Activated CD4-positive, alpha-beta T cell treated with anti-CD3 and anti-CD28 coated beads, Interleukin-2, amount 50 U/mL, for 24 hours (primary cell): ENCODE measurements around the gene PTPRG.
"Not testable (repeated sequence)": the region's sequence is repeated elsewhere in the genome, so short reads cannot be mapped to it uniquely, and the experiment has no call there.

Experiments
- DNase-seq, 2 donors: peaks; one replicate each; pipeline ENCODE4 v3.0.0-alpha.2; 2020; ENCODE audit warnings: low read depth in 1 of 2, low spot score in 1 of 2

Gene PTPRG

DNA sequence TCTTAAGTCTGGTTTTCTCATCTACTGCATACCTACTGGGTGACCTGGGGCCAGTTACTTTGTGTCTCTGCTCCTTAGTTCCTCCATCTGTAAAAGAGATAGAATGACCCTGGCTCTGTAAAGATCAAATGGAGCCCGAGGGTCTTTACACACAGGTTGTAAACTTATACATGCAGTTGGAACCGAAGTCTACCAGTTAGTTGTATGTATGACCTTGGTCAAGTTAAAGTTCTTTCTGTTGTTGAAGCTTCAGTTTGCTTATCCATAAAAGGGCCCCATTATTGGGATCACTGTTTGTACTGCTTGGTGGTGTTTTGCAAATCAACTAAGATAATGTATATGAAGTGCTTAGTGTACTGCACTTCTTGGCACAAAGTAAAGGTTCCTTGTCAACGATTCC is 186.9 kb downstream of the PTPRG start:
- DNase-seq = no peak

DNA sequence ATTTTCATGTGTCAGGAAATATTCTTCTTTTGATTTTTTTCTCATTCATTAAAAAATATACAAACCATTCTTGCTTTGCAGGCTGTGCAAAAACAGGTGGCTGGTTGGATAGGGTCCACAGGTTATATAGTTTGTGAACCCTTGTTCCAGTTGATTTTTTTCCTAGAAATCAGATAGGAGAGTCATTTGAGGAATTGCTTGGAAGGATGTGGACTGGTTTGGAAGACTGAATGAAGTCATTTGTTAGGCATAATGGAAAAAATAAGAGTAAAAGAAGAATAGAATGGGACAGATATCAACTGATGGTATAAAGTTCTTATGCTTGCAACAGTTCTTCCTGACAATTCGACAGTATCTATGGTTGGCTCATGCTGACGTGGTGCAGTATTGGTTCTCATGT is 189.4 kb downstream of the PTPRG start:
- DNase-seq = no peak

DNA sequence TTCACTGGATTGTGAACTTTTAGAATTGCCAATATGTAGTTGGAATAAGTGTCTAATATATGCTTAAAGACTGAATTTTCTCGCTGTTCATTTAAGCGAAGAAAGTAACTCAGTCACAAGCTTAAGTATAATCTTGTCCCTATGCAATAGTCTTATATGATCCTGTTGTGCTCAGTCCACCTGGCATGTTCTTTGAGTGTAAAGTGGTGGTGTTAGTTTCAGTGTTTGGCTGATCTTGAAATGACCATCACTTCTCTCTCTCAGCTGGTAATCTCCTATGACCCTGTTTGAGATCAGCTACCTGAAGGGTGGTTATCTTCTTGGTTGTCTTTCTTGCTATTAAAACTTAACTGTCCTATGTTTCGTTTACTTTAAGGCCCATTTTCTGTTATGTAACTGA is 197.5 kb downstream of the PTPRG start:
- no peak for DNase-seq

DNA sequence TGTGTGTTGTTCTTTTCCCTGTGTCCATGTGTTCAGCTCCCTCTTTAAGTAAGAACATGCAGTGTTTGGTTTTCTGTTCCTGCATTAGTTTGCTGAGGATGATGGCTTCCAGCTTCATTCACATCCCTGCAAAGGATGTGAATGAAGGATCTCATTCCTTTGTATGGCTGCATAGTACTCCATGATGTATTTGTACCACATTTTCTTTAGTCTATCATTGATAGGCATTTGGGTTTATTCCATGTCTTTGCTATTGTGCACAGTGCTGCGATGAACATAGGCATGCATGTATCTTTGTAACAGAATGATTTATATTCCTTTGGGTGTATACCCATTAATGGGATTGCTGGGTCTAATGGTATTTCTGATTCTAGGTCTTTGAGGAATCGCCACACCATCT is 199.4 kb downstream of the PTPRG start:
- not testable (repeated sequence) for DNase-seq

DNA sequence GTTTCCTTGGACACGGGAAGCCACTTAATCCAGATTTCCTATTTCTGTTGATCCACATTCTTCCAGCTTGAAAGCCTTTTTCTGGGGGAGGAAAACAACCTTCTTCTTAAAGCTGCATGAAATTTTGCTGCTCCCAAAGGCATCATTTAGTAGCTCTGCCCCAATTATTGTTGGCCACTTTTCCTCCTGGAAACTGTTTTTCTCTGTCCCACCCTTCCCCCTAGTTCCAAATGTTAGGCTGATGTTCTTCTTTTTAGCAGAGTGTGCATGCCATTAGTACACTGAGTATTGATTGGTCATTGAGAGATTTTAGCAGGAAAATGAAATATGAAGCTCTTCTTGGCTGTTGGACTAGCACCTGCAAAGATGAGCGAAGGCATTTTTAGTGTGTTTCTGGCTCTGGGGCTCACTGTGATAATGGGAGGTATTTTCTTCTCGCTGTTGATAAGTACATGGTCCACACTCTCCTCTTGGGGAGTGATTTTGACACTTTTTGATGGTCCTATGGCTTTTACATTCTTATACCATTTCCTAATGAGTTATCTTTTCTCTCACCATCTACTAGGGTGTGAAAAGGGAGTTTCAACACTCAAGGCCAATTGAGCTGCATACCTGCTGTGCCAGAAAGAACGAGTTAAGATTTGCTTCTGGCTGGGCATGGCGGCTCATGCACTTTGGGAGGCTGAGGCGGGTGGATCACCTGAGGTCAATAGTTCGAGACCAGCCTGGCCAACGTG is 200.5 kb downstream of the PTPRG start:
- DNase-seq = no peak

DNA sequence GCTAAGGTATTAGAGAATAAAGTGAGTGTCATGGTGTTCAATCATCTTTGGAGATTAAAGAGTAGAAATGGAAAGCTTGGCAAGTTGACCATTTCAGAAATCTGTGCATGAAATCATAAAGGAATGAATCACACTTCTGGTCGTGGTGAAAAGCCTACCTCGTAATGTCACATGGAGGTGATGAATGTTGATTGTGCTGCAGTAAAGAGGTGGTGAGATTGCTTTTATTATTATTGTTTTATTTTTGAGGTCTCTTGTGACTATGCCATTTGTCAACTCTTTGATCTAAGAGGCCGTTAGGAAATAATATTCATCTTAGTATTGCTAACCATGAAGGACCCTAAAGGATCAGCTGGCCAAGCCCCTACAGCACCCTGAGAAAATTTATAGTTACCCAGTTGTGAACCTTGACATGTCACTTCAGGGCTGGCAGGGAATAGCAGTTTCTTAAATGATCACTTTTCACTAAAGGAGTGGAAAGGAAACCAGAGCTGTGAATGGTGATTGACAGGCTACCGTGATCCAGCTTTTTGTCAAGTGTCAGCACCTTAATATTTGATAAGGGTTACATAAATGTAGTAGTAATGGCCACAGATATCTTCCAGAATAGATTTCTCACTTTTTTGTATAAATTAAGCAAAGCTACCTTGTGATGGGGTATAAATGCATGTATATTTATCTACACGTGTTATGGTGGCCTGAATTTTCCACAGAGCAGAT is 203.9 kb downstream of the PTPRG start:
- no peak for DNase-seq

DNA sequence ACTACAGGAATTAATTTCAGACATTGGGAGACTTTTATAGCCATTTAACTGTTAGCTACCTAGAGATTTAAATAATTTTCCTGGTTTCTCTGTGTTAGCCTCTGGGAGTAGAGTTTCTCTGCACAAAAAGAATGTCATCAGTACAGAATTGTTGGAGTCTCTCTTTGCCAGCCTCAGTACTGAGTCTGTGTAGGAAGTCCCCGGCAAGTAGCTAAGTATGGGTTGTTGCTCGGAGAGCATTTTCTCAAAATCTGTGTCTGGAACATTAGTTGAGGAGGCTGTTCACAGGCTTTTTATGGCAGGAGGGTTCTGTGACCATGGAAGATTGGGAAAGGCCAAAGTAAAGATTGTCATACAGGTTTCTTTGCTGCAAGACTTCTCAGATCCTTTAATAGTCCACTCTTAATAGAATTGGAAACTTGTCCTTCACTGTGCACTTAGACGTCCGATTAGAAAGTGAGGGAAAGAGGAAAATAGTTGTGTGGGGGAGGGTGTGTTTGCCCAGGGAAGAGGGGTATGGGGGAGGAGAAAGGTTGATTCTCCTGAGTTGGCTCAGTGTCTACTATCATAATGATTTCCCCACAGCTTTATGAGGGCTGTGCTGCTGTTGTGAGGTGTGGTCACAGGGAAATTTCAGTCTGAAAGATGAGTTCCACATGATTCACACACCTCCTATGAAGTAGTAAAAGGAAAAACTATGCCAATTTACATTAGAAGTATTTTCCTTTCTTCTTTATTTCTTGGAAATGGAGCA is 207.1 kb downstream of the PTPRG start:
- no peak for DNase-seq

DNA sequence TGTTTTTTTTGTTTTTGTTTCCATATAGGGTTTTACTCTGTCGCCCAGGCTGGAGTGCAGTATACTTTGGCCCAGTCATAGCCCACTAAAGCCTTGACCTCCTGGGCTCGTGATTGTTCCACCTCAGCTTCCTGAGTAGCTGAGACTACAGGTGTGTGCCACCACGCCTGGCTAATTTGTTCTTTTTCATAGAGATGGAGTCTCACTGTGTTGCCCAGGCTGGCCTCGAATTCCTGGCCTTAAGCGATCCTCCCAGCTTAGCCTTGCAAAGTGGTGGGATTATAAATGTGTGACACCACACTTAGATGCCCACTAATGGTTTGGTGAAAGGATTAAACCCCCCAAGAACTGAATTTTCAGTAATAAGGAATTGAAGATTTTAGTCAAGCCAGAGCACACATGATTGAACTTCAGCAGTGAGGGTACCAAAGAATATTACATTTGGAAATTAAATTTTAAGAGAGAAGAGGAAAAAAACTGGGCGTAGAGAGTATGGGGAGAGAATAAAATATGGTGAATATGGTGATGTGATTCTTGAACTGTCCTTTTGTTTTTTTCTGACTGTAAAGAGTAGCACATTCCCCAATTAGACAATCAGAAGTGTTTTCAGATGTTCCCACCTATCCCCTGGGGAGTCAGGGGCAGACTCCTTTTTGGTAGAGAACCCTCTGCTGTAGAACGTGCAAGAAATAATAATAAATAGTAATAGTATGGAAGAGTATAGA is 208.1 kb downstream of the PTPRG start:
- no peak for DNase-seq

DNA sequence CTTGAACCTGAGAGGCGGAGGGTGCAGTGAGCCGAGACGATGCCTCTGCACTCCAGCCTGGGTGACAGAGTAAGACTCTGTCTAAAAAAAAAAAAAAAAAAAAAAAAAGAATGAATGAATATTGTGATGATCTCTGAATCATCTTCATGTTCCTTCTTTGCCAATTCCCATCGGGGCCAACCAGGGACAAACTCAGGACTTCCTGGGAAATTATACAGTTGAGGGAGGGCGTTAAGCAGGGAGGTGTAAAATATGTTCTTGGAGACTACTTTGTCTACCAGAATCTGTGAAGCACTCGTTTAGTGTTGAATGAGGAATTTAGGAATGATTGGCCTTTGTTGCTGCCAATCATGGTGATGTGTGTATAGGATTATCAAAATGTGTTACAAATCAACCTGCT is 210.6 kb downstream of the PTPRG start:
- DNase-seq = no peak

DNA sequence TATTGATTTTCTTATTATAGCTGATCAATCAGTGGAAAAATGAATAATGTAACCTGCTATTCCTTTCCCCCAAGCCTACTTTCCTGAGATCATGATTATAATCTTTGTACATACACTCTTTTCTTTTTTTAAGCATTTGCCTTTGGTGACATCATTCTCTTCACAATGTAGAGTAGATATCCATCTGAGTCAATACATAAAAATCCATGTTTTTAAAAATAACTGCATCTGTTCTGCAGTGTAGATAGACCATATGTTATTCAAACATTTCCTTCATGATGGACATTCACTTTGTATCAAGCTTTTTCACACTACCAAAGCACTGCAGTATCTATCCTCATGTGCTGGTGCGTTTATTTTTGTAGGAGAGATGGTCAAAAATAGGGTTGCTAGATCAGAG is 211.1 kb downstream of the PTPRG start:
- DNase-seq = no peak

DNA sequence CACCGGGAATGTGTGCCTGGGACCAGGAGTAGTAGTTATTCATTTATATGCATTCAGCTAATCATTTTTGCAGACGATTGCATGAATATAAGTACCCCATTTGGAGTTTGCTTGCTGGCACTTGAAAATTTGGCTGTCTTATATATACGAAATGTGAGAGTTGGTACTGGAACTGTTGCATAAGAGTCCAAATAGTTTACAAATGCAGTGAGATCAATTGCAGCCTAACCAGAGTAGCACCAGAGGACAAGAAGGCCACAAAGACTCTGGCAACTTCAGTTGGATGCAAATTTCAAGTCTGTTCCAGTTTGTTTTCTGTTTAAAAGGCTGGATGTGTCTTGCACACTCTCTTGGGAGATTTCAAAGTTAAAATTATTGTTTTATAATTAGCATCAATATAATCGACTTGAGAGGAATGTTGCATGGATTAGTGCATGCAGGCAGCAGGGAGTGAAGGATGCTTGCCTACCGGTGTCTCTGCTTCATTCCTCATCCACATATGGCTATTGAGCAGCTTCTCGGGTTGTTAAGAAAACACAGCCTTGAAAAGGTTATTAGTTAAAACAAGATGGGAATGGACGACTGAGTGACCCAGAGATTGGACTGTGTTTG is 213.0 kb downstream of the PTPRG start:
- DNase-seq = no peak

DNA sequence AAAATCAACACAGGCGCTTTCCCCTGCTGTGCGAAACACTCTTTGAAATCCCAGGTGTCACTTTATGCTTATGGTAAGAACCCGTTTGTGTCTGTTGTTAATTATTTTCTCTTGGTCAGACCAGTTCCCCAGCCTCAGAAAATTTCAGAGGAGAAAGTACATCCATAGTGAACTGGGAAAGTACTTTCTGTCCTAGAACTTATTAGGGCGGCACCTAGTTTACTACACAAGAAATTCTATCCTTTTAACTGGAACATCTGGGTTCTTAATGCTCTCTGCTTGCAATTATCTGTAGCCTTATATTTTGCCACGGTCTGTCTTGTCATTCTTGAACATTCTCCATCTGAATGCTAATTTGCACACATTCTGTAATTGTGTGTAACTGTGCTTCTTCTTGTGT is 215.0 kb downstream of the PTPRG start:
- no peak for DNase-seq

DNA sequence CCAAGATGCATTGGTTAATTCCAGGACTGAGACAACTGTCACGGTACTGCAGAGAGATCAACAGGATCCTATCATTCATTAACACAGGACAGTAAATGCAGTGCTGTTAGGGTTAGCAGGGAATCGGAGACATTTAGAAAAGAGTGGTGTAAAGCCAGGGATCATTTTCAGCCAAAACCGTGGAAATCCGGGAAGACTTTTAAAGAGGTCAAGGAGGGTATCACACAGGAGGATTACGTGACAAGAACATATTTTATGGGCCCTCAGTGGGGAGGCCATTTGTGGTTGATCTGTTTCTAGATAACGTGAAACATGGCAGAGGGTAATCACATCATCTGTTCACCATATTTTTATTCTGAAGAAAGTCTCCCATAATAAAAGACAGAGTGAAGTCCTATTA is 216.1 kb downstream of the PTPRG start:
- no peak for DNase-seq

DNA sequence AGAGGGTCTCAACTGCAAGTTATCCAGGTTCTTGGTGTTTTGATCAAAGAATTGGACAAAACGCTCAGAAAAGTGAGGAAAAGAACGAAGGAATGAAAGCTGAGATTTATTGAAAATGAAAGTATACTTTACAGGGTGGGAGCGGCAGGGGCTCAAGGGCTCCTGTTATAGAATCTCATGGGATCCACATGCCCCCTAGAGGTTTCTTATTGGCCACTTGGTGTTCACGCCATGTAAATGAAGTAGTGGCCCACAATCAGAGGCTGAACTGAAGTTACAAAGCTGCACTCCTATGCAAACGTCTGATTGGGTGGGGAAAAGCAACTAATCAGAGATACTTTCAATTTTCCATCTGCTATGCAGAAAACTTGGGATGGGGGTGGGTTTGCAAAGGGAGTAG is 216.7 kb downstream of the PTPRG start:
- no peak for DNase-seq

DNA sequence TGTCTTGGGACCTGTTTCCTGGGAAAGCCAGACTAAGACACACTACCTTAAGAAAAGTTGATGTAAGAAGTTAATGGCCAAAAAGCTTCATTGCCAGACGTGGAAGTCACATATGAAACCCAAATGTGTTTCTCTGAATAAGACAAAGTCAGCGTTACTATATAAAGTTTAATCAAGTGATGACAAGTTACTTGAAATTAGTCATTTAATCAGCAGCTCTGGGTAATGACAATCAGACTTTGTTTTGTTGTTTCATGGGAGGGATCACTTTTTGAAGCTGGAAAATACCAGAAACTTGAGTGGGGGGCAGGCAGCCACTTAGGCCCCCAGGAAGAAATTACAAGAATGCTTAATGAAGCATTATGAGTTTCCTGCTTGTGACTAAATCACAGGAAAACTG is 218.6 kb downstream of the PTPRG start:
- DNase-seq = no peak

DNA sequence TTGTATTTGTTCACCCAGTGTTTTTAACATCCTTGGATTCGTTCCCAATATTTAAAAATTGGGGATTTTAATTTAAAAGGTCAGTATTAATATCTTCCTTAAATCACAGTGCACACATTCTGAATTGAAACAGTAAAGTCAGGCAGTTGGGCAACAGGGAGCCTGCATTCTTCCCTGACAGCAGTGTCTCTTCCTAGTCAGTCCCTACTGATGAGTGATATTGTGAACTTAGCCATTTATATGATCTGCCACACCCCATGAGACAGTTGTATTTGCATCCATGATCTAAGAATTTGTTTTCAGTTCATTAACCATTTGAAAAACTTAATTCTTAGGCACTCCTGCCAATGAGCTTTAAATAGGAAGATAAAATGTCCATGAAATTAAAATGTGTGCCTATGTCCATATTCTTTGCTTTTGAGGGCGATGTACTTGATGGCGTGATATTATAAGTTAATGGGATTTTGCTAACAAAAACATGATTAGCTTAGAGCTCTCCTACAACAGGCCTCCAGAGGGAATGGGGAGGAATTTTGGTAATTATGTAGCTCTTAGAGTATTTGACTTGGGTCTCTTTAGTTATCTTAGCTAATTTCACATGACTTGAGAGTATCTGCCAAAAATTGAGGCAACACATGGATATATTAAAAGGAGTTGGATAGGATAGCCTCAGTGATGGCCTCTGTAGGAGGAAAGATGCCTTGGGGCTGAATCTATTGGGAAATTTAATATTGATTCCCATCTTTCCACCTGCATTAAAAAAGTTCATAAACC is 219.3 kb downstream of the PTPRG start:
- DNase-seq = no peak

DNA sequence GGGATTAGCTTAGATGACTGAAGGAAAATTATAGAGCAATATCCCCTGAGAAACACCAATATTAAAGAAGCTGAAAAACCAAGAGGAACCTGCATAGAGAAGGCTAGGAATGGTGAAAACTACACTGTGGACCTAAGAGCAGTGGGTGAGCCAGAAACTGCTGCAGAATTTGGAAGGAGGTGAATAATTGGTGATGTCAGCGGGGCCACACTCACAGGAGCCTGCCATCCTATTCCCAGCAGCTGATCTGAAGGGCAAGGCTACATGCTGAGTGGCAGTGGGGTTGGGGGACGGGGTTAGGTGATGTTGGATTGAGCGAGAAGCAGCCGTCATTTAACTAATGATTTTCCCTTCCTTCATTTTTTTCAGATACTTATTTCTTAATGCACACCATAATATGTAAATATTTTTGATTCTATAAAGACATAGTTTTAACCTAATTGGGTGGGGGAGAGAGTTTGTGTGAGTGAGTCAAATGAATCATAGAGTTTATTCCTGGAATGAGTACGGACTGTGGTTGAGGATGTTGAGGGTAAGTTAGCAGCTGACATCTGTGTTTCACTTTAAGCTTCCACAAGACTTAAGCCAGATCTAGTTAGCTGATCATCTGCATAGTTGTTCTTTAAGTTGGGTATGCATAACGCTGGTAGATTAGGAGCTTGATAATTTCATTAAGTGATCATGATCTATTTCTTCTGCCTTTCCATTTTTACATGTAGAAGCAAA is 222.8 kb downstream of the PTPRG start:
- DNase-seq = no peak

DNA sequence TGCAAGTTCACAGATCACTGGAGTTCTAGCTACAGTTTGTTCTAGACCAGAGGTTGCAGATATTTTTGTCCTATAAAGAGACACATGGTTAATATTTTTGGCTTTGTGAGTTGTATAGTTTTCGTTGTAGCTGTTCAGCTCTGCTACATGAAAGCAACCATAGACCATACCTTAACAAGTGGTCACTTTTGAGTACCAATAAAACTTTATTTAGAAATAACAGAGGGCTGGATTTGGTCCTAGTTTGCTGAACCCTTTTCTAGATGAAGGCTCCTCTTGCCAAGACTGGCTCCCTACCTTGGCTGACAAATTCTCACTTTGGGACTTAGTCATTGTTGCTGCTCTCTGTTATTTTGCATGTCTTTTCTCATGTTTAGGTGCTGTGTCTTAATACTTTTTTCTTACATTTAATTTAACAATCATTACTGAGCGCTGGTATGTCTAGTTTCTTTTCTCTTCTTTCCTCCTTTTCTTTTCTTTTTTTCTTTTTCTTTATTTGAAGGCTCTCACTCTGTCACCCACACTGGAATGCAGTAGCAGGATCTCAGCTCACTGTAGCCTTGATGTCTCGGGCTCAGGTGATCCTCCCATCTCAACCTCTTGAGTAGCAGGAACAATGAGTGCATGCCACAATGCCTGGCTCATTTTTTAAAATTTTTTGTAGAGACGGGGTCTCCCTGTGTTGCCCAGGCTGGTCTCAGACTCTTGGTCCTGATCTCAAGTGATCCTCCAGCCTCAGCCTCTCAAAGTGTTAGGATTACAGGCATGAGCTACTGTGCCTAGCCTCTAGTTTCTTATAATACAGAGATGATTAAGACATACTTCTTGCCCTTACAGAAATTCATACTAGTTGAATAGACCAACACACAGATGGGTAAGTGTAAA is 227.5 kb downstream of the PTPRG start:
- no peak for DNase-seq

DNA sequence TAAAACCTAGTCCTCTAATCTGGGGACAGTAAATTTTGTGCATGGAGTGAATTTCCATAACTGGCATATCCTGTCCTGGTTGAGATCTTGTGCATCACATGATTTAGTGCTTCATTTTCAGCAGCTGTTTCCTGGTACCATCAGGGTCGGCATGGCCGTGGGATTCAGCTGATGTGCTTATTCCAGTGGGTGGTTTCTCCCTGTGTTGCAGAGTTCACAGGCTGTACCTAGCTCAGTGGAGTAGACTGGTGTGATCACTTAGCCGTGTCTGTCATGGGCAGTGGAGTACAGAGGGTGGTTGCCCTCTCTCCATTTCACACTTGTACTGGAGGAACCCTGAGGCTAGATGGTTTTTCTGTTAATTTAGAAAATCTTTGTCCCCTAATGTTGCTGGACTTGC is 228.5 kb downstream of the PTPRG start:
- DNase-seq = no peak
